DMS 273 treated with DMSO at 0.1 percent for 48 hours (cell line): ENCODE measurements around the gene C1QTNF5.

Source experiments
- DNase-seq: peaks from one replicate; lab custom pipeline; 2025; lab: John Stamatoyannopoulos, UW

The C1QTNF5 gene

GRCh38 chr11:119373059-119373920, 32.6 kb upstream of the C1QTNF5 start:
- no peak for DNase-seq

- no peak for DNase-seq
Measured at GRCh38 chr11:119372260-119373058, 31.8 kb upstream of the C1QTNF5 start.

- DNase-seq = peak; percentile 64
Measured at GRCh38 chr11:119371778-119372182, 31.1 kb upstream of the C1QTNF5 start.

- no peak for DNase-seq
Measured at GRCh38 chr11:119371067-119371601, 30.5 kb upstream of the C1QTNF5 start.

GRCh38 chr11:119370486-119371046, 29.9 kb upstream of the C1QTNF5 start:
- DNase-seq = no peak

- peak; percentile 47 for DNase-seq
Measured at GRCh38 chr11:119369132-119369925, 28.6 kb upstream of the C1QTNF5 start.

- peak; percentile 87 for DNase-seq
Measured at GRCh38 chr11:119368121-119369034, 27.7 kb upstream of the C1QTNF5 start.

GRCh38 chr11:119367661-119368120, 27.0 kb upstream of the C1QTNF5 start:
- no peak for DNase-seq

- DNase-seq = no peak
Measured at GRCh38 chr11:119366690-119367620, 26.3 kb upstream of the C1QTNF5 start.

GRCh38 chr11:119365071-119365591, 24.4 kb upstream of the C1QTNF5 start:
- DNase-seq = no peak

GRCh38 chr11:119363851-119364590, 23.3 kb upstream of the C1QTNF5 start:
- no peak for DNase-seq

GRCh38 chr11:119363081-119363850, 22.6 kb upstream of the C1QTNF5 start:
- DNase-seq = no peak

GRCh38 chr11:119362741-119363080, 22.0 kb upstream of the C1QTNF5 start:
- DNase-seq = no peak

GRCh38 chr11:119361941-119362725, 21.4 kb upstream of the C1QTNF5 start:
- no peak for DNase-seq

GRCh38 chr11:119361056-119361787, 20.5 kb upstream of the C1QTNF5 start:
- DNase-seq = peak; percentile 82
